HAP-1 (cell line): ENCODE data around the gene CDKN2A.

Experiments used
- DNase-seq, 2 experiments: peaks; one replicate each; pipeline ENCODE4 v3.0.0-alpha.2; 2016 to 2020; ENCODE audit warnings: low spot score in 2 of 2
- H3K27me3 ChIP-seq: fragments of 250-450 bp; sonication (Bioruptor Pico); 2 replicates; pipeline ENCODE4 v1.5.1; 2020; ENCODE audit warnings: low read depth, mild to moderate bottlenecking, moderate library complexity
- H3K36me3 ChIP-seq: fragments of 250-450 bp; sonication (Bioruptor Pico); replicated peaks from 2 replicates; pipeline ENCODE4 v1.5.1; 2020; ENCODE audit warnings: mild to moderate bottlenecking
- H3K4me1 ChIP-seq: fragments of 250-450 bp; sonication (Bioruptor Pico); 2 replicates; pipeline ENCODE4 v1.5.1; 2020; ENCODE audit warnings: mild to moderate bottlenecking
- H3K4me3 ChIP-seq: fragments of 250-450 bp; sonication (Bioruptor Pico); 2 replicates; pipeline ENCODE4 v1.5.1; 2020; ENCODE audit warnings: mild to moderate bottlenecking, moderate library complexity
- H3K9me3 ChIP-seq: fragments of 250-450 bp; sonication (Bioruptor Pico); 2 replicates; pipeline ENCODE4 v1.5.1; 2020; ENCODE audit warnings: mild to moderate bottlenecking, moderate library complexity
- in situ Hi-C: fragments of 300-500 bp; cut with MboI; formaldehyde crosslinking; loops from 3 replicates; pipeline ENCODE4 v1.14.3; 2020; ENCODE audit warnings: low sequenced_read_pairs, inconsistent platforms, mixed read lengths

Gene CDKN2A

DNA sequence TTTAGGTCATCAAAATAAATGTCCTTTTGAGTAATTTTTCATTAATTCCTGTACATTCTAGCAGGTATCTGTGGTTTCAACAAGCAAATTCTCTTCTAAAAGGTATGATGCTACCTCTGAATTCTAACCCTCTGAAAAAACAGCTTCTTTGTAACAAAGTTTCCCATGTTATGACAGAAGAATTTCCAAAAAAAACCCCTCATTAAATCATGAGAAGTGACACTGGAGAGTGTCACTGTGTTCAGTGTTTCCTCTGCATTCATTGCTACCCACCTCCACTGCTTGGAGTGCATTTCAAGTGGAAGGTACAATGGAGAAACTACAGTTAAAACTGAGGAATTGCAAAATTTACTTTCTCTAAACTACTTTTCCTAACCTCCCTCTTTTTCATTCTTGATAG lies 10.1 kb downstream of the CDKN2A start:
- no peak for DNase-seq
- Histone ChIP-seq H3K36me3 (0 out of 2 replicates have a peak, but pooled peaks cover 1% of the 10 kb centered on the region), H3K4me1 (peaks cover 35% of the 10 kb centered on the region), H3K4me3 (no peak overlapping the region), H3K9me3 (no peaks in the 10 kb centered on the region), H3K27me3 (no peaks in the 10 kb centered on the region)
- in situ Hi-C loops: loop anchor here (25.0 kb wide), 1 partner anchor 453 kb away; the partner anchor contains the start of gene DMRTA1

DNA sequence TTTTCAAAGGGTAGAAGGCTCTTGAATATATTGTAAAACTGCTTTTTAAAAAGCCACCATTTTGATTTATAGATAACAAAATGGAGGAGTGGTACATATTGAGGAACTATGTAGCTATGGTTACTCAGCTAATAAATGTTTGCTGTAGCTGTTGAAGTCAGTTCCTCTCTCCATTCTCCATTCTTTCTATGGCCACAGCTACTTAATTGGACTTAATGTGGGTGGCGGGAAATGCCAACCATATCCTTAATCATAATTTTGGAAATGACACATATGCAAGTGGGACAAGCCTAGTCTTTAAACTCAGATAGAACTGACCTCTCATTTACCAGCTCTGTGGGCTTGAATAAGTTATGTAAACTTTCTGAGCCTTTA lies 10.6 kb downstream of the CDKN2A start:
- in situ Hi-C loops: loop anchor here (25.0 kb wide), 1 partner anchor 454 kb away; the partner anchor contains the start of gene DMRTA1
- Histone ChIP-seq H3K36me3 (no peaks in the 10 kb centered on the region), H3K4me1 (peaks cover 30% of the 10 kb centered on the region), H3K4me3 (no peak overlapping the region), H3K9me3 (no peaks in the 10 kb centered on the region), H3K27me3 (no peaks in the 10 kb centered on the region)
- DNase-seq: no peak

DNA sequence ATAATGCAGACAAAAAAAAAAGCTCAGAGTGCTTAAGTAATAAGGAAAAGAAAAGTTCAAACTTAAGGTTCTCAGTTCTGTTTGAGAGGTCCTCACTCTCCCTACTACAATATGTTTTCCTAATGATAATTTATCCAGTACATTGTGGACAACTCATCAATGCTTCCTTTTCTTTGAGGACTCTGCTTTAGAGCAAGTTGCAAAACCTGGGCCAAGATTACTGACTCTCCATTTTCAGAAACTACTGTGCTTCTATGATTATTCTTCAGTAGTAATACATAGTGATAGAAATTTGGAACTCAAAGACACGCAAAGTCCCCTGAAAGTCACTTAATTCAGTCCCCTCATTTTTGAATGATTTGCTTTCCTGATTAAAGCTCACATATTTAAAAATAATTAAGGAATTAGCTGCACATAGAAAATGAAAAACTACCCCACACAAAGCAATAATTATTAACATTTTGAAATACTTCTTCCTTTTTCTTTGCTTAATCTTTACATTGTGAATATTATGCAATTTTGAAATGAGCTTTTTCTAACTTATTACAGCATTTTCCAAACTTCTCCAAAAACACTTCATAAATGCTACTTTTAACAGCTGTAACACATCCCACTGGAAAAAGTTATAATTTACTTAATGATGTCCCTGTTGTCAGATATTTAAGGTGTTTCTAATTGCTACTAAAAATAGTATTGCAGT lies 11.2 kb downstream of the CDKN2A start:
- no peak overlapping the region for H3K4me3 ChIP-seq
- peaks cover 27% of the 10 kb centered on the region for H3K4me1 ChIP-seq
- no peaks in the 10 kb centered on the region for H3K36me3 ChIP-seq
- H3K9me3 ChIP-seq: no peaks in the 10 kb centered on the region
- DNase-seq: no peak
- no peaks in the 10 kb centered on the region for H3K27me3 ChIP-seq
- in situ Hi-C loops: loop anchor here (25.0 kb wide), 1 partner anchor 454 kb away; the partner anchor contains the start of gene DMRTA1

DNA sequence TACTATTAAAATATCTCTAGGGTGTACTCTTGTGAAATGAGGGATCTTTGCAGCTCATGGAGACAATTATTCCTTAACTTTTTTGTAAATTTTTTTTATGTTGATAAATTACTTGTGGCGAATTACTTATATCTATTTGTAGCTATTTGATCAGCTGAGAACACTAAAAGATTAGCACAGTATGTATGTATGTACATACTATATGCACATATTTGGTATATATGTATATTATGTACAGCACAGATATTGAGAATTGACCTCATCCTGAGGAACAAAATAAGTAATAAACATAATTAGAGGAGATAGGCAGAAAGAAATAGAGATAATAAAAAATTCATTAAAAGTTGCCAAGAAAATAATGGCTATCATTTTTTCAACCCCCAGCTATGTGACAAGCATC lies 11.8 kb downstream of the CDKN2A start:
- no peak for DNase-seq
- in situ Hi-C loops: loop anchor here (25.0 kb wide), 1 partner anchor 455 kb away; the partner anchor contains the start of gene DMRTA1
- Histone ChIP-seq H3K27me3 (no peaks in the 10 kb centered on the region), H3K36me3 (no peaks in the 10 kb centered on the region), H3K9me3 (no peaks in the 10 kb centered on the region), H3K4me1 (peaks cover 21% of the 10 kb centered on the region), H3K4me3 (no peak overlapping the region)

DNA sequence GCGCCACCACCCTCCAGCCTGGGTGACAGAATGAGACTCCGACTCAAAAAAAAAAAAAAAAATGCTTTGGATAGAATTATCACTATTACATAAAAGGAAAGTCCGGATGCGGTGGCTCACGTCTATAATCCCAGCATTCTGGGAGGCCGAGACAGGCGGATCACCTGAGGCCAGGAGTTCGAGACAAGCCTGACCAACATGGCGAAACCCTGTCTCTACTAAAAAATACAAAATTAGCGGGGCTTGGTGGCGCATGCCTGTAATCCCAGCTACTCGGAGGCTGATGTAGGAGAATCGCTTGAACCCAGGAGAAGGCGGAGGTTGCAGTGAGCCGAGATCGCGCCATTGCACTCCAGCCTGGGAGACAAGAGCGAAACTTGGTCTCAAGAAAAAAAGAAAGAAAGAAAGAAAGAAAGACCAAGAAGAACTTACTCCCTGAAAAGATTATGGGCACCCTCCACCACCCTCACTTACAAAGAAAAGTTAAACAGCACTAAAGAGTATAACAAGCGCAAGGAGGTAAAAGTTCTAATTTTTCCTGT lies 17.8 kb downstream of the CDKN2A start:
- in situ Hi-C loops: loop anchor here (25.0 kb wide), 1 partner anchor 461 kb away; the partner anchor contains the start of gene DMRTA1
- H3K4me3 ChIP-seq: no peak overlapping the region
- H3K4me1 ChIP-seq: no peaks in the 10 kb centered on the region
- no peaks in the 10 kb centered on the region for H3K27me3 ChIP-seq
- no peak for DNase-seq
- H3K9me3 ChIP-seq: no peaks in the 10 kb centered on the region
- peaks cover 3% of the 10 kb centered on the region for H3K36me3 ChIP-seq

DNA sequence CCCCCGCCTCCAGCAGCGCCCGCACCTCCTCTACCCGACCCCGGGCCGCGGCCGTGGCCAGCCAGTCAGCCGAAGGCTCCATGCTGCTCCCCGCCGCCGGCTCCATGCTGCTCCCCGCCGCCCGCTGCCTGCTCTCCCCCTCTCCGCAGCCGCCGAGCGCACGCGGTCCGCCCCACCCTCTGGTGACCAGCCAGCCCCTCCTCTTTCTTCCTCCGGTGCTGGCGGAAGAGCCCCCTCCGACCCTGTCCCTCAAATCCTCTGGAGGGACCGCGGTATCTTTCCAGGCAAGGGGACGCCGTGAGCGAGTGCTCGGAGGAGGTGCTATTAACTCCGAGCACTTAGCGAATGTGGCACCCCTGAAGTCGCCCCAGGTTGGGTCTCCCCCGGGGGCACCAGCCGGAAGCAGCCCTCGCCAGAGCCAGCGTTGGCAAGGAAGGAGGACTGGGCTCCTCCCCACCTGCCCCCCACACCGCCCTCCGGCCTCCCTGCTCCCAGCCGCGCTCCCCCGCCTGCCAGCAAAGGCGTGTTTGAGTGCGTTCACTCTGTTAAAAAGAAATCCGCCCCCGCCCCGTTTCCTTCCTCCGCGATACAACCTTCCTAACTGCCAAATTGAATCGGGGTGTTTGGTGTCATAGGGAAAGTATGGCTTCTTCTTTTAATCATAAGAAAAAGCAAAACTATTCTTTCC lies 19.3 kb downstream of the CDKN2A start:
- Histone ChIP-seq H3K36me3 (peaks cover 18% of the 10 kb centered on the region), H3K9me3 (no peaks in the 10 kb centered on the region), H3K27me3 (no peaks in the 10 kb centered on the region), H3K4me3 (no peak overlapping the region), H3K4me1 (no peaks in the 10 kb centered on the region)
- no peak for DNase-seq
- in situ Hi-C loops: loop anchor here (25.0 kb wide), 1 partner anchor 462 kb away; the partner anchor contains the start of gene DMRTA1

DNA sequence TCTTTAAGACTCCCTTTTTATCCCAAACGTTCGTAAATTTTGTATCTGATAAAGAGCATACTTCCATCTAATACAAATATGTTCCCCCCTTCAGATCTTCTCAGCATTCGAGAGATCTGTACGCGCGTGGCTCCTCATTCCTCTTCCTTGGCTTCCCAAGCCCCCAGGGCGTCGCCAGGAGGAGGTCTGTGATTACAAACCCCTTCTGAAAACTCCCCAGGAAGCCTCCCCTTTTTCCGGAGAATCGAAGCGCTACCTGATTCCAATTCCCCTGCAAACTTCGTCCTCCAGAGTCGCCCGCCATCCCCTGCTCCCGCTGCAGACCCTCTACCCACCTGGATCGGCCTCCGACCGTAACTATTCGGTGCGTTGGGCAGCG lies 19.9 kb downstream of the CDKN2A start:
- DNase-seq: no peak
- in situ Hi-C loops: no loop called here
- Histone ChIP-seq H3K4me3 (no peak overlapping the region), H3K36me3 (peaks cover 21% of the 10 kb centered on the region), H3K4me1 (no peaks in the 10 kb centered on the region), H3K9me3 (no peaks in the 10 kb centered on the region), H3K27me3 (no peaks in the 10 kb centered on the region)

DNA sequence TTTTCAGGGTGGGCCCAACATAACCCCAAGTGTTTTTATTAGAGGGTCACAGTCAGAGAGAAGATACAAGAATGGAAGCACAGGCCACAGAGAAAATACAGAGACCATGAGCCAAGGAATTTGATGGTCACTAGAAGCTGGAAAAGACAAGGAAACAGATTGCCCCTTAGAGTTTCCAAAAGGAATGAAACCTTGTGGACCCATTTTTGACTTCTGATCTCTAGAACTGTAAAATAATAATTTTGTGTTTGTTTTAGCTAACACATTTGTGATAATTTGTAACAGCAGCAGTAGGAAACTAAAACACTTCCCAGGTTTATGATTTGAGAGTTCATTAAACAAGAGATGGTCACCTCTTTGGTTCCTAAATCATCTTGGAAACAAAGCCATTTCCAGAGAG lies 21.8 kb downstream of the CDKN2A start:
- in situ Hi-C loops: no loop called here
- Histone ChIP-seq H3K4me1 (no peaks in the 10 kb centered on the region), H3K4me3 (no peak overlapping the region), H3K9me3 (no peaks in the 10 kb centered on the region), H3K36me3 (peaks cover 36% of the 10 kb centered on the region), H3K27me3 (no peaks in the 10 kb centered on the region)
- no peak for DNase-seq

DNA sequence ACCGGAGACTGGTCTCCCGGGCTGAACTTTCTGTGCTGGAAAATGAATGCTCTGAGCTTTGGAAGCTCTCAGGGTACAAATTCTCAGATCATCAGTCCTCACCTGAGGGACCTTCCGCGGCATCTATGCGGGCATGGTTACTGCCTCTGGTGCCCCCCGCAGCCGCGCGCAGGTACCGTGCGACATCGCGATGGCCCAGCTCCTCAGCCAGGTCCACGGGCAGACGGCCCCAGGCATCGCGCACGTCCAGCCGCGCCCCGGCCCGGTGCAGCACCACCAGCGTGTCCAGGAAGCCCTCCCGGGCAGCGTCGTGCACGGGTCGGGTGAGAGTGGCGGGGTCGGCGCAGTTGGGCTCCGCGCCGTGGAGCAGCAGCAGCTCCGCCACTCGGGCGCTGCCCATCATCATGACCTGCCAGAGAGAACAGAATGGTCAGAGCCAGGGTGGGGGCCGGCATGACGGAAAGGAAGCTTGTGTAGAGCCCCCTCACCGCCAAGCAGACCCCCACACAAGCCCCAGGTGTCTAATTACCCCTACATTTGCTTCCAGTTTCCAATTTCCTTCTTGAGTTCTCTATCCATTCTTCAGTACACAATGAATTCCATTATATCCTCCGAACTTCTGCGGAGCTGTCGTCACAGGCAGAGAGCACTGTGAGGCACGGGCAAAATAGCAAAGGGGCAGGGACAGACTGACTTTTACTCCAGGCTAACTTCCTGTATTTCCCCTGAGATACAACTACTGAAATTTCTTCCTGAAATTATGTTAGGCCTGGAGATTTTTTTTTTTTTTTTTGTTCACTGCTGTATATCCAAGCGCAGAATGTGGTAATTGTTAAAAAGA lies 23.2 kb downstream of the CDKN2A start:
- Histone ChIP-seq H3K4me3 (no peak overlapping the region), H3K36me3 (peaks cover 43% of the 10 kb centered on the region), H3K27me3 (no peaks in the 10 kb centered on the region), H3K4me1 (no peaks in the 10 kb centered on the region), H3K9me3 (no peaks in the 10 kb centered on the region)
- in situ Hi-C loops: no loop called here
- DNase-seq: no peak

DNA sequence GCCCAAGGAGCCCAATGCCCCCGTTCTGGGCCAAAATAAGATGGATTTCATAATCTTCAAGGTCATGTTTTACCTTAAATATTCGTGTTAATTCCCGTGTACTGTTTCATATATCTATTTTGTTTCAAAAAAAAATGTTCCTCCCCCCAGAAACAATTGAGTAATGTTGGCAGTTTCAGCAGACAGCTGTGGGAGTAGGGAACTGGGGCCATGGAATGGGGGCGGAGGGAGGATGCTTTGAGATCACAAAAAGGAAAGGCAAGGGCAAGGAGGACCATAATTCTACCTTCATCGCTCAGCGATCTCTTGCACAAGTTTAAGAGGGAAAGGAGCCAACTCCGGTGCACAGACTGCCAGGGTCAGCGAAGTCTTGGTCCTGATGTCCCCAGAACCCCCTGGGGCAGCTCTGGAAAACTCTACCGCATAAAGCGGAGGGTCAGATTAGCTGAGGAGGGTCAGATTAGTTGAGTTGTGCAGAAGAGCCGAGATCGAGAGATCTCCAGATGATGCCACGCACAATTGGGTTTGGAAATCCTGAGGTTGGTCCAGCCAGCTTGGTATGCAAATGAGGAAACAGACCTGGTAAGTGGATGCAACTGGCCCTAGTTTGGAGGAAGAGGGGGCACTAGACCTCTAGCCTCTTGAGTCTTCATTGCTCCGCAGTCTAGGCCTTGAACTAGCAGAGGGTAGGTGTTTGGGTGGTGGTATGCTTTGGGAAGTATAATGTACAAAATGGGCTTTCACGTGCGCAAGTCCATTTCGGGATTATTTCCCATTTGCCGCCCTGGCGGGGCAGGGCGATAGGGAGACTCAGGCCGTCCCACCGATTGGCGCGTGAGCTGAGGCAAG lies 24.0 kb downstream of the CDKN2A start:
- in situ Hi-C loops: no loop called here
- DNase-seq: no peak
- no peaks in the 10 kb centered on the region for H3K27me3 ChIP-seq

DNA sequence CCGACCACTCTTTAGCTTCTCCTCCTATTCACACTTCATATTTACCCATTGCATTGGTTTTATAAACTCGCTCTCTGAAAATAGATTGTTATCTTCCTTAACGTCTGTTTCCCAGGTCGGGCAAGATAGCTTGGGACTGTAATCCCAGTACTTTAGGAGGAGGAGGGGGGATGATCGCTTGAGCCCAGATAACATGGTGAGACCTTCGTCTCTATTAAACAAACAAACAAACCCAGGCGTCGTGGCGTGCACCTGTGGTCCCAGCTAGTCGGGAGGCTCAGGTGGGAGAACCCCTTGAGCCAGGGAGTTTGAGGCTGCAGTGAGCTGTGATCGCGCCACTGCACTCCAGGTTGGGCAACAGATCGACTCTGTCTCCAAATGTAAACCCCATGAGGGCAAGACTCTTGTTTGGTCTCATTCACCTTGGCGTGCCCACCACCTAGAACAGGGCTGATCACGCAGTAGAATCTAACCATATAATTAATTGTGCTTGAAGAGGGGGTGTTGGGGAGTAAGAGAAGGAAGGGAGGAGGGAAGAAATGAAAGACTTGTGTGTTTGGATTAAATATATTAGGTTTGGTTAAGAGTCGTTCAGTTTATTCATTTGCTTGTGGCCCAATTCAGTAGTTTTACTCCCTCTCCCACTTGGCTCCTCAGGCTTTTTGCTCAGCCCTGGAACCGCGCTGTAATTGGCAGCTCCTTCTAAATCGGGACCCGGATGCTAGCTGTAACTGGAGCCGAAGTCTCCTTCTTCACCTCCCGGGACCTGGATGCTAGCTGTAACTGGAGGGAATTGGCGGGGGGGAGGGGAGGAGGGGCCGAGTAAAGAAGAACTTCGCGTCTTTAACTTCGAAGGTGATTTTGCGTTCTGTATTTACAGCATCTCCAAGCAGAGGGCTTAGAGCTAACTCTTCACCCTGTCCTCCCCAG lies 24.9 kb downstream of the CDKN2A start:
- Histone ChIP-seq H3K36me3 (peaks cover 43% of the 10 kb centered on the region), H3K9me3 (no peaks in the 10 kb centered on the region), H3K4me3 (no peak overlapping the region), H3K4me1 (no peaks in the 10 kb centered on the region), H3K27me3 (no peaks in the 10 kb centered on the region)
- in situ Hi-C loops: no loop called here
- DNase-seq: no peak

More for the DNA sequence above, 24.0 kb downstream of the CDKN2A start:
- no peak overlapping the region for H3K4me3 ChIP-seq
- H3K4me1 ChIP-seq: no peaks in the 10 kb centered on the region
- H3K36me3 ChIP-seq: peaks cover 43% of the 10 kb centered on the region
- no peaks in the 10 kb centered on the region for H3K9me3 ChIP-seq

DNA sequence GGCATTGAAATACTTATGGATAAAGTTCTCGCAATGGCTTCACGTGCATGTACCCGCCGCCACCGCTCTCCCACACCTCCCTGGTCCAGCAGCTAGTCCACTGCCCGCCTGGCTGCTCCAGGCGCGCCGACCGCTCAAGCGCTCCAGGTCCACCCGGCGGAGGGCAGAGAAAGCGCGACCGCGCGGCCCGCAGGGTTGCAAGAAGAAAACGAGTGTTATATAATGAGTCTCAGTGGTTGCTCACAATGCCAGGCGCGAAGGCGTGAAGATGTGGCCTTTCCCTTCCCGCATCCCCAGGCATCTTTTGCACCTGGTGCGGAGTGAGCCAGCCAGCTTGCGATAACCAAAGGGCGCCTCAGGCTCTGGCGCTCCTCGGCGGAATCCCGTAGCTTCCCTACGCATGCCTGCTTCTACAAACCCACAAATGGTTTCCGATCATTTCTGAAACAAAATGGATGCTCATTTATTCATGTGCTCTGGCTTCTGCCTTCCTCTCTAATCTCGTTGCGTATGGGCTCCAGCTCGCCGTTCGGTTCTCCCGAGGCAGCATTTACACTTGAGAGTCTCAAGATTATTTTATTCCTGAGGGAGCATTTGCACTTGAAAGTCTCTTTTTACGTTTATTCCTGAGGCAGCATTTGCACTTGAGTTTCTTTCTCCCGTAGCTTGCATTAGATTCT lies 25.7 kb downstream of the CDKN2A start:
- Histone ChIP-seq H3K4me3 (no peak overlapping the region), H3K9me3 (no peaks in the 10 kb centered on the region), H3K4me1 (no peaks in the 10 kb centered on the region), H3K36me3 (peaks cover 43% of the 10 kb centered on the region), H3K27me3 (no peaks in the 10 kb centered on the region)
- DNase-seq: no peak
- in situ Hi-C loops: no loop called here
